K562 (cell line): Measurements from ENCODE around the gene RAPSN. TPM values are rescaled to one million over a fixed set of nuclear protein-coding genes. Genes with fewer than 3 reads are reported as not detected.

Source experiments
- ATAC-seq: fragments of 200-7000 bp; cut with Tn5 transposase; 3 replicates; pipeline ENCODE4 v1.9.1; 2020; ENCODE audit warnings: moderate library complexity
- BruUV-seq: library from RNA; stranded (reverse); fragments of 400-500 nt; replicated peaks from 2 replicates; lab custom pipeline; 2021; lab: Mats Ljungman, UMichigan
- CTCF ChIA-PET: fragments of 300-600 bp; formaldehyde crosslinking; extraction: SDS; loops from one replicate; lab custom pipeline; 2021; ENCODE audit warnings: low intra/inter-chr PET ratio; lab: Yijun Ruan, JAX
- POLR2A ChIA-PET: fragments of 300-600, 350-650 bp; sonication (Branson Sonifier 250); formaldehyde crosslinking; extraction: SDS; loops from one replicate; lab custom pipeline; 2021; ENCODE audit warnings: antibody characterized with exemption, inconsistent platforms; lab: Yijun Ruan, JAX
- DNase-seq, 4 experiments: peaks; one replicate each; pipeline versions ENCODE4 v3.0.0 to v3.0.0-alpha.2; 2011 to 2018; ENCODE audit warnings: low spot score in 3 of 4, mixed read lengths in 3 of 4; ENCODE audit errors: extremely low read depth in 1 of 4
- FAIRE-seq: peaks from 2 replicates; lab custom pipeline; 2011; peaks lifted over from hg19 to GRCh38; lab: Jason Lieb, UNC
- H2AFZ ChIP-seq: 2 replicates; pipeline ENCODE4 v1.6.0; 2011; ENCODE audit warnings: low read depth, low read length, control low read depth, inconsistent platforms
- H3K27ac ChIP-seq: fragments of 200-600 bp; 3 replicates; pipeline ENCODE4 v1.8.0; 2011; ENCODE audit warnings: low read depth, mild to moderate bottlenecking, control low read depth, inconsistent platforms, low read length, moderate library complexity, mixed read lengths; ENCODE audit errors: extremely low read depth
- H3K27me3 ChIP-seq, 2 experiments: fragments of 300-600 bp in 1 of 2; 2 replicates in 1 of 2; 3 replicates in 1 of 2; pipeline versions ENCODE4 v1.6.0 to v1.8.0; 2011; ENCODE audit warnings: inconsistent platforms in 2 of 2, low read length in 2 of 2, mild to moderate bottlenecking in 1 of 2, mixed read lengths in 1 of 2, moderate library complexity in 1 of 2; ENCODE audit not compliant: control insufficient read depth in 2 of 2, insufficient read depth in 2 of 2
- H3K36me3 ChIP-seq: fragments of 300-600 bp; 3 replicates; pipeline ENCODE4 v1.8.0; 2011; ENCODE audit warnings: mild to moderate bottlenecking, low read length, inconsistent platforms; ENCODE audit not compliant: control insufficient read depth, insufficient read depth
- H3K4me1 ChIP-seq, 2 experiments: fragments of 200-600 bp in 1 of 2; replicated peaks in 1 of 2; 2 replicates in 1 of 2; 3 replicates in 1 of 2; pipeline versions ENCODE4 v1.5.1 to v1.8.0; 2011; ENCODE audit warnings: inconsistent platforms in 2 of 2, low read length in 2 of 2, mild to moderate bottlenecking in 1 of 2, mixed read lengths in 1 of 2, moderate library complexity in 1 of 2; ENCODE audit not compliant: control insufficient read depth in 2 of 2, insufficient read depth in 2 of 2
- H3K4me2 ChIP-seq: 2 replicates; pipeline ENCODE4 v1.6.1; 2011; ENCODE audit warnings: low read length, control low read depth, inconsistent platforms, mixed read lengths; ENCODE audit not compliant: insufficient read depth
- H3K4me3 ChIP-seq: fragments of 200-600 bp; sonication (generic), shearing (Covaris generic); 2 replicates; pipeline ENCODE4 v1.5.1; 2016; ENCODE audit warnings: control low read depth, inconsistent platforms
- H3K79me2 ChIP-seq: fragments of 200-600 bp; 3 replicates; pipeline ENCODE4 v1.8.0; 2011; ENCODE audit warnings: low read length, inconsistent platforms; ENCODE audit not compliant: control insufficient read depth, insufficient read depth
- H3K9ac ChIP-seq, 2 experiments: 2 replicates each; pipeline versions ENCODE4 v1.6.0 to v1.6.1; 2011; ENCODE audit warnings: low read depth in 2 of 2, low read length in 2 of 2, control low read depth in 1 of 2, inconsistent platforms in 1 of 2, mild to moderate bottlenecking in 1 of 2, mixed read lengths in 1 of 2; ENCODE audit not compliant: insufficient read depth in 1 of 2
- H3K9me1 ChIP-seq: one replicate; pipeline ENCODE4 v1.6.0; 2011; ENCODE audit warnings: inconsistent platforms, mild to moderate bottlenecking, low read length, moderate library complexity; ENCODE audit not compliant: control insufficient read depth, insufficient read depth
- H3K9me3 ChIP-seq: replicated peaks from 2 replicates; pipeline ENCODE4 v1.5.1; 2011; ENCODE audit warnings: low read depth, low read length, inconsistent platforms; ENCODE audit not compliant: control insufficient read depth, insufficient read depth
- H4K20me1 ChIP-seq: replicated peaks from 2 replicates; pipeline ENCODE4 v1.6.1; 2011; ENCODE audit warnings: low read length, inconsistent platforms, mixed read lengths; ENCODE audit not compliant: control insufficient read depth, insufficient read depth
- AFF1 ChIP-seq, 2 experiments: fragments of 450-650 bp; IDR thresholded peaks; 2 replicates each; pipeline ENCODE4 v1.6.1; 2018; ENCODE audit warnings: mild to moderate bottlenecking in 2 of 2, low read depth in 1 of 2; ENCODE audit not compliant: partially characterized antibody in 2 of 2
- C11orf30 ChIP-seq: fragments of 450-650 bp; IDR thresholded peaks from 2 replicates; pipeline ENCODE4 v1.6.1; 2016; ENCODE audit warnings: low read depth, mild to moderate bottlenecking
- CEBPZ ChIP-seq: fragments of 150-350 bp; IDR thresholded peaks from 2 replicates; pipeline ENCODE4 v1.6.1; 2014; ENCODE audit warnings: low read depth, mild to moderate bottlenecking, low read length, borderline replicate concordance
- CREB3 ChIP-seq: fragments of 450-650 bp; conservative IDR thresholded peaks from 2 replicates; pipeline ENCODE4 v1.6.1; 2016; ENCODE audit warnings: missing genetic modification characterization, low read depth, mild to moderate bottlenecking, missing compliant biosample characterization, moderate library complexity
- HDGF ChIP-seq: fragments of 450-650 bp; IDR thresholded peaks from 2 replicates; pipeline ENCODE4 v1.6.1; 2016
- KAT2B ChIP-seq: IDR thresholded peaks from one replicate; pipeline ENCODE4 v1.6.1; 2012; ENCODE audit warnings: low read depth, mild to moderate bottlenecking, control low read depth, inconsistent platforms, low read length, moderate library complexity
- MAZ ChIP-seq, 2 experiments: fragments of 450-650 bp in 1 of 2; sonication (generic) in 1 of 2; formaldehyde crosslinking; IDR thresholded peaks in 1 of 2; conservative IDR thresholded peaks in 1 of 2; 2 replicates each; pipeline versions ENCODE4 v1.4.0 to v1.5.0; 2020; ENCODE audit warnings: mild to moderate bottlenecking in 1 of 2, missing genetic modification reagents in 1 of 2
- NCOA2 ChIP-seq, 2 experiments: fragments of 450-650 bp; IDR thresholded peaks; 2 replicates each; pipeline ENCODE4 v1.6.1; 2018; ENCODE audit warnings: mild to moderate bottlenecking in 2 of 2, moderate library complexity in 1 of 2; ENCODE audit not compliant: partially characterized antibody in 2 of 2
- SMARCA4 ChIP-seq: fragments of 450-650 bp; IDR thresholded peaks from 2 replicates; pipeline ENCODE4 v1.6.1; 2016
- SUPT5H ChIP-seq: fragments of 450-650 bp; IDR thresholded peaks from 2 replicates; pipeline ENCODE4 v1.6.1; 2016
- TFAP4 ChIP-seq: sonication (generic); formaldehyde crosslinking; IDR thresholded peaks from 2 replicates; pipeline ENCODE4 v1.8.0; 2022; ENCODE audit warnings: missing genetic modification reagents, mild to moderate bottlenecking, moderate library complexity, borderline replicate concordance
- ZNF121 ChIP-seq: sonication (generic); formaldehyde crosslinking; conservative IDR thresholded peaks from 2 replicates; pipeline ENCODE4 v1.8.0; 2022; ENCODE audit warnings: missing genetic modification reagents
- WGBS: fragments of 100-300 bp; shearing (Covaris generic); methylation state at CpG from one replicate; pipeline ENCODE4 v1.1.6; 2016; ENCODE audit warnings: low coverage, mixed read lengths; ENCODE audit not compliant: insufficient coverage; ENCODE audit errors: missing lambda C conversion rate; 5-methylcytosine and 5-hydroxymethylcytosine counted together
- in situ Hi-C: fragments of 300-500 bp; cut with MboI; formaldehyde crosslinking; loops from 4 replicates; pipeline ENCODE4 v1.15.0; 2018; ENCODE audit warnings: inconsistent platforms, mixed read lengths
- intact Hi-C: fragments of 100-400 bp; cut with micrococcal nuclease; formaldehyde crosslinking; loops from 2 replicates; pipeline ENCODE4 v1.14.2; 2022
- polyA plus RNA-seq, 8 experiments: library from polyadenylated mRNA; depleted of rRNA in 4 of 8; stranded (reverse) in 5 of 8; unstranded in 3 of 8; fragments of >200 nt; fragmentation: Nextera tagmentation in 2 of 8; fragmentation: Illumina TruSeq in 1 of 8; extraction: Ambion mirVana in 2 of 8; extraction: Trizol in 1 of 8; gene quantifications; 2 replicates each; pipeline versions ENCODE4 v1.2.1 to v1.2.3, GENCODE V29; 2011 to 2014; ENCODE audit warnings: inconsistent platforms in 1 of 8, missing spikeins in 1 of 8
- total RNA-seq, 7 experiments: library from RNA; depleted of rRNA in 6 of 7; stranded (reverse); fragments of >200 nt in 6 of 7; fragmentation: Illumina TruSeq in 2 of 7; extraction: Trizol in 2 of 7; gene quantifications; 2 replicates each; pipeline versions ENCODE4 v1.2.1 to v1.2.3, GENCODE V29; 2011 to 2021; ENCODE audit warnings: low replicate concordance in 1 of 7

Gene RAPSN
- total and polyA plus RNA-seq, 9 of the 15 experiments (the other 6 are each of a cell fraction or from before 2014, with no cell fraction given), result 0.06 to 0.11 TPM; not detected in 7

- no peaks in the 10 kb centered on the region for H3K4me1 ChIP-seq
- no peak overlapping the region for H3K4me2 ChIP-seq
- ChIA-PET POLR2A (interaction anchor here (1.3 kb wide), 1 partner anchor 12 kb away, joined by 7 read pairs; no protein-coding TSS in a partner anchor), CTCF (no interaction called here)
- H3K27me3 ChIP-seq, result no peaks in the 10 kb centered on the region
- BruUV-seq, result no TSS peak
- 76% methylated on average over 5 of the region's 5 CpGs for WGBS
- H3K9me1 ChIP-seq, result no peaks in the 10 kb centered on the region
- H3K9me3 ChIP-seq, result no peaks in the 10 kb centered on the region
- ATAC-seq (no peak), FAIRE-seq (peak; percentile 60), DNase-seq (no peak)
- peaks cover 4% of the 10 kb centered on the region; the same call in 1 of the 3 replicates for H3K79me2 ChIP-seq
- H3K4me3 ChIP-seq, result no peak overlapping the region
- H3K36me3 ChIP-seq, result peaks cover 73% of the 10 kb centered on the region
- no peak overlapping the region for H3K9ac ChIP-seq
- in situ Hi-C loops, result no loop called here
- intact Hi-C loops, result no loop called here
- H3K27ac ChIP-seq, result no peak overlapping the region
- peaks cover 16% of the 10 kb centered on the region; the same call in 1 of the 2 replicates for H4K20me1 ChIP-seq
- H2AFZ ChIP-seq, result no peak overlapping the region
- TF ChIP-seq HDGF (no peak), CREB3 (tag) (no peak), MAZ (CRISPR knock-in tag; conservative IDR thresholded peaks at IDR 0.05 in 1 of 2, IDR thresholded peaks at IDR 0.05 in 1 of 2) (no peak), SMARCA4 (no peak), NCOA2 (IDR thresholded peaks at IDR 0.05; ENCODE audit: partially characterized antibody in 2 of 2) (no peak), KAT2B (no peak), C11orf30 (no peak), AFF1 (IDR thresholded peaks at IDR 0.05; ENCODE audit: low read depth in 1 of 2, partially characterized antibody in 2 of 2) (no peak), TFAP4 (CRISPR knock-in tag) (no peak), SUPT5H (no peak), CEBPZ (no peak), ZNF121 (CRISPR knock-in tag) (no peak)
These were observed 17.3 kb upstream of the RAPSN start for GRCh38 chr11:47466201-47466600.
